Measurements from ENCODE around the gene FBXW8. TPM values are rescaled to one million over a fixed set of nuclear protein-coding genes. Genes with fewer than 3 reads are reported as not detected.

The FBXW8 gene
- total RNA-seq, 1 experiment from 2014 or later = 12.1 TPM

DNA sequence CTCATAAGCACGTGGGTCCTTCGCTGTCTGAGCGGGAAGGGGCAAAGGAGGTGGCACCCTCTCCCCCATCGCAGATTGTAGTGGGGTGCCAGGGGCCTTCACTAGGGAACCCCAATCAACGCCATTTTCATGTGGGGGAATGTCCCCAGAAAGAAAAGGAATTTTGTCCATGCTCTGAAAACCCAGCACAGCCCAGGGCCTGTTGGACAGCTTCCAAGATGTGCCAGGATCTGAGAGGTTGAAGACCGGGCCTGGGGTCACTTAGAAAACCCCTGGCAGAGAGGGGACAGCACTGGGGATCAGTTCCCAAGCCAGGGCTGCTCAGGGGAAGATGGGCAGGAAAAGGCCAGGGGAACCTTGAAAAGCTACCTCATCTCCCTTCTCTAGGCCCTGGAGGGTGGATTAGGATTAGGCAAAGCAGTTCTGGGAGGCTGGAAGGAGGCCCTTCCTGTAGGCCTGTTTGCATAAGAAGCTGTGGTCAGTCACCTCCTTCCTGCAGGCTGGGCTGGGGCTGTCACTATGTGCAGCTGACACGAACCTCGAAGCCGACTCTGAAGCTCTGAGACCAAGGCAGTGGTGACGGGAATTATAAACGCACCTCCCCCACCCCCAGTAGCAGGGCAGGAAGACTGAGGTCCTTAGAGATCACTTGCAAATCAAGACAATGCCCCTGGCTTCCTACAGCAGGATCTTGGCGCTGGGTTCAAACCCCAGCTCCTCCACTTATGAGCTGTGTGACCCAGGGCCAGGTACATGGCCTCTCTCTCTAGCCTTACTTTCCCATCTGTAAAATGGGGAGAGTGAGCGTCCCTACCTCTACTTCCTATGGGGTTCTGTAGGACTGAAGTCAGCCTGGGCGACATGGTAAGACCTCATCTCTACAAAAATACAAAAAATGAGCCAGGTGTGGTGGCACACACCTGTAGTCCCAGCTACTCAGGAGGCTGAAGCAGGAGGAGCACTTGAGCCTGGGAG, 159.5 kb downstream of the FBXW8 start:
- no TSS peak for BruUV-seq (replicated peaks)
- Histone ChIP-seq H3K36me3 (ENCODE audit: low read depth, low read length) (no peaks in the 10 kb centered on the region), H3K9me3 (ENCODE audit: low read length) (no peaks in the 10 kb centered on the region), H4K20me1 (ENCODE audit: low read length) (no peaks in the 10 kb centered on the region), H3K9ac (ENCODE audit: low read length) (no peak overlapping the region), H3K4me3 (ENCODE audit: low read length) (no peak overlapping the region), H3K79me2 (ENCODE audit: low read length) (no peaks in the 10 kb centered on the region), H3F3A (ENCODE audit: low read length, unreplicated experiment) (no peaks in the 10 kb centered on the region), H2AFZ (ENCODE audit: low read length) (no peak overlapping the region), H3K27me3 (ENCODE audit: low read length) (peaks cover 23% of the 10 kb centered on the region), H3K9me2 (replicated peaks; ENCODE audit: low read length) (no peaks in the 10 kb centered on the region), H3K27ac (ENCODE audit: low read length) (no peak overlapping the region), H3K4me1 (ENCODE audit: insufficient read depth, low read length) (no peaks in the 10 kb centered on the region), H3K4me2 (ENCODE audit: low read length) (no peak overlapping the region)
- intact Hi-C loops (cut with micrococcal nuclease) = no loop called here
- no peak for DNase-seq
- TF ChIP-seq, protein P1, sequence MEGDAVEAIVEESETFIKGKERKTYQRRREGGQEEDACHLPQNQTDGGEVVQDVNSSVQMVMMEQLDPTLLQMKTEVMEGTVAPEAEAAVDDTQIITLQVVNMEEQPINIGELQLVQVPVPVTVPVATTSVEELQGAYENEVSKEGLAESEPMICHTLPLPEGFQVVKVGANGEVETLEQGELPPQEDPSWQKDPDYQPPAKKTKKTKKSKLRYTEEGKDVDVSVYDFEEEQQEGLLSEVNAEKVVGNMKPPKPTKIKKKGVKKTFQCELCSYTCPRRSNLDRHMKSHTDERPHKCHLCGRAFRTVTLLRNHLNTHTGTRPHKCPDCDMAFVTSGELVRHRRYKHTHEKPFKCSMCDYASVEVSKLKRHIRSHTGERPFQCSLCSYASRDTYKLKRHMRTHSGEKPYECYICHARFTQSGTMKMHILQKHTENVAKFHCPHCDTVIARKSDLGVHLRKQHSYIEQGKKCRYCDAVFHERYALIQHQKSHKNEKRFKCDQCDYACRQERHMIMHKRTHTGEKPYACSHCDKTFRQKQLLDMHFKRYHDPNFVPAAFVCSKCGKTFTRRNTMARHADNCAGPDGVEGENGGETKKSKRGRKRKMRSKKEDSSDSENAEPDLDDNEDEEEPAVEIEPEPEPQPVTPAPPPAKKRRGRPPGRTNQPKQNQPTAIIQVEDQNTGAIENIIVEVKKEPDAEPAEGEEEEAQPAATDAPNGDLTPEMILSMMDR (conservative IDR thresholded peaks at IDR 0.05; ENCODE audit: low read depth, low read length) = no peak
- TF ChIP-seq EZH2 (IDR thresholded peaks at IDR 0.05; ENCODE audit: low read length, unreplicated experiment) (no peak), EZH2phosphoT487 (IDR thresholded peaks at IDR 0.05; ENCODE audit: borderline replicate concordance, low read length) (no peak)
- ATAC-seq = no peak
- CTCF ChIA-PET = no interaction called here
- POLR2A ChIA-PET (ENCODE audit: unreplicated experiment) = no interaction called here

DNA sequence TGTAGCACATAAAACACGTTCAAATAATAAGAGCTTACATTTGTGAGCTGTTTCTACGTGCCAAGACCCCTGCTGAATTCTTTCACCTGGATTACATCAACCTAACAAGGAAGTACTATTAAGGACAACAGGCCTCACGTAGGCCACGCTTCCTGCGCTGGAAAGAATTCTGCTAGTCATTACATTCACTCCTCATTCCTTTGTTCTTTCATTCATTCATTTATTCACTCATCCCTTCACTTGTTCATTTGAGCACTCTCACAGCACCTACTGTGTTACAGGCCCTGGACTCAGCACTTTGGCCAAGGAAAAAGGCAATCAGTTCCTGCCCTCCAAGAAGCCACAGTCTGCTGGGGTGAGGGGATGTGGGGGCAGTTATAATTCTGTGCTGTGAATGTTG, 160.3 kb downstream of the FBXW8 start:
- BruUV-seq (replicated peaks) = no TSS peak
- H3K27ac ChIP-seq (ENCODE audit: low read length) = no peak overlapping the region
- H3K9me2 ChIP-seq (replicated peaks; ENCODE audit: low read length) = no peaks in the 10 kb centered on the region
- TF ChIP-seq EZH2 (IDR thresholded peaks at IDR 0.05; ENCODE audit: low read length, unreplicated experiment) (no peak), EZH2phosphoT487 (IDR thresholded peaks at IDR 0.05; ENCODE audit: borderline replicate concordance, low read length) (no peak)
- TF ChIP-seq, protein P1 (conservative IDR thresholded peaks at IDR 0.05; ENCODE audit: low read depth, low read length) = no peak
- H3K36me3 ChIP-seq (ENCODE audit: low read depth, low read length) = no peaks in the 10 kb centered on the region
- POLR2A ChIA-PET (ENCODE audit: unreplicated experiment) = no interaction called here
- ATAC-seq (no peak), DNase-seq (no peak)
- no peaks in the 10 kb centered on the region for H4K20me1 ChIP-seq (ENCODE audit: low read length)
- H3K4me3 ChIP-seq (ENCODE audit: low read length) = no peak overlapping the region
- H3K4me1 ChIP-seq (ENCODE audit: insufficient read depth, low read length) = no peaks in the 10 kb centered on the region
- intact Hi-C loops (cut with micrococcal nuclease) = no loop called here
- H2AFZ ChIP-seq (ENCODE audit: low read length) = no peak overlapping the region
- CTCF ChIA-PET = no interaction called here
- no peaks in the 10 kb centered on the region for H3K79me2 ChIP-seq (ENCODE audit: low read length)
- no peak overlapping the region for H3K9ac ChIP-seq (ENCODE audit: low read length)
- no peak overlapping the region for H3K4me2 ChIP-seq (ENCODE audit: low read length)
- no peaks in the 10 kb centered on the region for H3K9me3 ChIP-seq (ENCODE audit: low read length)
- peaks cover 23% of the 10 kb centered on the region for H3K27me3 ChIP-seq (ENCODE audit: low read length)
- H3F3A ChIP-seq (ENCODE audit: low read length, unreplicated experiment) = no peaks in the 10 kb centered on the region

DNA sequence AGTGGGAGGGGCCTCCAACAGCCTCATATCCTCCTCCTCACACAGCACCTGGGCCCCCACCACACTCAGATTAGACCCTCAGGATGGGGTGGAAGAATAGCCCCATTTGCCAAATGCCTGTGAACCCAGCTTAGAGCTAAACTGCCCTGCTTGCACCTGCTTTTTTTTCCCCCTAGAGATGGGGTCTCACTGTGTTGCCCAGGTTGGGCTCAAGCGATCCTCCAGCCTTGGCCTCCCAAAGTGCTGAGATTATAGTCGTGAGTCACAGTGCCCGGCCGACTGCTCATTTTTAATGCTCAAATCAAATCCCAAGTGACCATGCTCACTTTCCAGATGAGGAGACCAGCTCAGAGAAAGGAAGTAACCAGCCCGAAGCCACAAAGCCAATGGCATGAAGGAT, 161.4 kb downstream of the FBXW8 start:
- no peaks in the 10 kb centered on the region for H3K4me1 ChIP-seq (ENCODE audit: insufficient read depth, low read length)
- BruUV-seq (replicated peaks) = no TSS peak
- CTCF ChIA-PET = no interaction called here

More for the DNA sequence above, 161.4 kb downstream of the FBXW8 start:
- intact Hi-C loops (cut with micrococcal nuclease) = no loop called here
- ATAC-seq = no peak
- Histone ChIP-seq H3K36me3 (ENCODE audit: low read depth, low read length) (no peaks in the 10 kb centered on the region), H3K4me2 (ENCODE audit: low read length) (no peak overlapping the region), H3K9me3 (ENCODE audit: low read length) (no peaks in the 10 kb centered on the region), H4K20me1 (ENCODE audit: low read length) (no peaks in the 10 kb centered on the region), H3F3A (ENCODE audit: low read length, unreplicated experiment) (no peaks in the 10 kb centered on the region), H3K4me3 (ENCODE audit: low read length) (no peak overlapping the region), H2AFZ (ENCODE audit: low read length) (no peak overlapping the region), H3K9me2 (replicated peaks; ENCODE audit: low read length) (no peaks in the 10 kb centered on the region), H3K27me3 (ENCODE audit: low read length) (peaks cover 23% of the 10 kb centered on the region), H3K9ac (ENCODE audit: low read length) (no peak overlapping the region), H3K27ac (ENCODE audit: low read length) (no peak overlapping the region), H3K79me2 (ENCODE audit: low read length) (no peaks in the 10 kb centered on the region)
- POLR2A ChIA-PET (ENCODE audit: unreplicated experiment) = no interaction called here
- DNase-seq = no peak
- TF ChIP-seq, protein P1 (conservative IDR thresholded peaks at IDR 0.05; ENCODE audit: low read depth, low read length) = no peak
- TF ChIP-seq EZH2phosphoT487 (IDR thresholded peaks at IDR 0.05; ENCODE audit: borderline replicate concordance, low read length) (no peak), EZH2 (IDR thresholded peaks at IDR 0.05; ENCODE audit: low read length, unreplicated experiment) (no peak)
